Measurements from ENCODE around the gene FILIP1. TPM values are rescaled to one million over a fixed set of nuclear protein-coding genes. Genes with fewer than 3 reads are reported as not detected.

FILIP1 gene
- total and polyA plus RNA-seq, 10 of the 15 experiments (the other 5 are each of a cell fraction or from before 2014, with no cell fraction given) = 0.23 to 2.0 (median 0.44) TPM

- POLR2A ChIA-PET = no interaction called here
- no peak for TF ChIP-seq TAF1 (IDR thresholded peaks at IDR 0.05; ENCODE audit: borderline replicate concordance, low read depth, low read length)
- TF ChIP-seq RUNX3 (IDR thresholded peaks at IDR 0.05; ENCODE audit: low read length) = no peak
- no peak for TF ChIP-seq NR2C1 (IDR thresholded peaks at IDR 0.05)
- no peak for TF ChIP-seq ZNF622 (IDR thresholded peaks at IDR 0.05)
- no peak for TF ChIP-seq IRF5 (IDR thresholded peaks at IDR 0.05; ENCODE audit: borderline replicate concordance)
- TF ChIP-seq KAT2A (conservative IDR thresholded peaks at IDR 0.05; ENCODE audit: control insufficient read depth, low read depth, low read length) = no peak
- TF ChIP-seq ZNF217 (IDR thresholded peaks at IDR 0.05) = no peak
- no peak for TF ChIP-seq SMAD5 (IDR thresholded peaks at IDR 0.05; ENCODE audit: low read depth)
- TF ChIP-seq MYB (IDR thresholded peaks at IDR 0.05; ENCODE audit: borderline replicate concordance, low read depth, low read length) = no peak
- TF ChIP-seq PRDM15 (CRISPR knock-in tag; IDR thresholded peaks at IDR 0.05) = no peak
- TF ChIP-seq NFYA (IDR thresholded peaks at IDR 0.05; ENCODE audit: borderline replicate concordance, low read depth, low read length) = no peak
- no peak for TF ChIP-seq CBX5 (IDR thresholded peaks at IDR 0.05; ENCODE audit: low read depth)
- TF ChIP-seq BCL11A (IDR thresholded peaks at IDR 0.05; ENCODE audit: low read depth, low read length) = no peak
- no peak for TF ChIP-seq NFYB (IDR thresholded peaks at IDR 0.05; ENCODE audit: insufficient read depth, low read depth, low read length)
- no peak for TF ChIP-seq CREM (IDR thresholded peaks at IDR 0.05; ENCODE audit: low read depth)
- TF ChIP-seq ZNF687 (IDR thresholded peaks at IDR 0.05) = no peak
- no peak for TF ChIP-seq ZNF24 (IDR thresholded peaks at IDR 0.05)
- no peak for TF ChIP-seq SRF (IDR thresholded peaks at IDR 0.05; ENCODE audit: low read depth in 2 of 2, low read length in 2 of 2)
- no peak for TF ChIP-seq KDM1A (IDR thresholded peaks at IDR 0.05; ENCODE audit: borderline replicate concordance)
Measured at GRCh38 chr6:75445738-75446137, 47.9 kb downstream of the FILIP1 start.

More at GRCh38 chr6:75445738-75446137, 47.9 kb downstream of the FILIP1 start:
- no peaks in the 10 kb centered on the region for H4K20me1 ChIP-seq (ENCODE audit: control insufficient read depth, insufficient read depth)
- no peak overlapping the region for H3K4me2 ChIP-seq (ENCODE audit: control insufficient read depth, insufficient read depth)
- ChIA-PET RAD21 (ENCODE audit: unreplicated experiment) (interaction anchor here (1.0 to 1.4 kb wide), 3 partner anchors 9 to 72 kb away, joined by 3 read pairs; no protein-coding TSS in a partner anchor), SMC1A (ENCODE audit: uncharacterized antibody, unreplicated experiment) (interaction anchor here (0.7 to 1.9 kb wide), 14 partner anchors 8 to 148 kb away, joined by 3 to 9 read pairs (median 4); no protein-coding TSS in a partner anchor), CTCF (interaction anchor here (1.1 to 1.9 kb wide), 3 partner anchors 9 to 28 kb away, joined by 3 to 4 read pairs (median 3); no protein-coding TSS in a partner anchor)
- in situ Hi-C loops (cut with MboI) = no loop called here
- FAIRE-seq (no peak), ATAC-seq (no peak), DNase-seq (ENCODE audit: low read depth, low spot score) (no peak)
- no peaks in the 10 kb centered on the region for H3K27me3 ChIP-seq (replicated peaks in 1 of 2; ENCODE audit: control insufficient read depth in 2 of 2, insufficient read depth in 2 of 2, low read length in 1 of 2)
- no peak overlapping the region for H3K9ac ChIP-seq (ENCODE audit: control insufficient read depth, insufficient read depth, low read length)
- no peaks in the 10 kb centered on the region for H3K4me1 ChIP-seq (ENCODE audit: control insufficient read depth, insufficient read depth, low read length)
- no TSS peak for BruUV-seq (replicated peaks)
- no peak overlapping the region for H3K4me3 ChIP-seq
- no peak overlapping the region for H2AFZ ChIP-seq (ENCODE audit: control insufficient read depth, low read depth, low read length)
- H3K36me3 ChIP-seq (ENCODE audit: control insufficient read depth in 2 of 2, insufficient read depth in 2 of 2, low read length in 1 of 2) = no peaks in the 10 kb centered on the region
- no peaks in the 10 kb centered on the region for H3K79me2 ChIP-seq (ENCODE audit: control insufficient read depth, insufficient read depth, low read length)
- H3K27ac ChIP-seq (ENCODE audit: control insufficient read depth, insufficient read depth) = no peak overlapping the region
- H3K9me3 ChIP-seq (replicated peaks; ENCODE audit: control insufficient read depth, insufficient read depth, low read length) = no peaks in the 10 kb centered on the region
- intact Hi-C loops (cut with micrococcal nuclease; ENCODE audit: unreplicated experiment) = no loop called here

Measured in GM12878 (cell line).